HepG2 (cell line): Measurements from ENCODE around the gene IQSEC1. TPM values are rescaled to one million over a fixed set of nuclear protein-coding genes. Genes with fewer than 3 reads are reported as not detected.

Experiments used
- ATF4 ChIP-seq, 2 experiments: fragments of 450-650 bp in 1 of 2; sonication (generic) in 1 of 2; formaldehyde crosslinking; IDR thresholded peaks; 2 replicates each; pipeline versions ENCODE4 v1.5.0 to v1.8.0; 2020 to 2022; ENCODE audit warnings: mild to moderate bottlenecking in 1 of 2, missing genetic modification reagents in 1 of 2
- E2F5 ChIP-seq: sonication (generic); formaldehyde crosslinking; conservative IDR thresholded peaks from 2 replicates; pipeline ENCODE4 v1.4.0; 2020; ENCODE audit warnings: missing genetic modification reagents
- FOXA1 ChIP-seq, 2 experiments: fragments of 450-650 bp in 1 of 2; sonication (generic) in 1 of 2; formaldehyde crosslinking in 1 of 2; IDR thresholded peaks; 2 replicates each; pipeline versions ENCODE4 v1.4.0 to v1.6.1; 2016 to 2020; ENCODE audit warnings: missing genetic modification reagents in 1 of 2
- FOXC1 ChIP-seq: sonication (generic); formaldehyde crosslinking; IDR thresholded peaks from 2 replicates; pipeline ENCODE4 v1.8.0; 2022; ENCODE audit warnings: mild to moderate bottlenecking, missing genetic modification reagents, borderline replicate concordance
- FOXO4 ChIP-seq: sonication (generic); formaldehyde crosslinking; conservative IDR thresholded peaks from 2 replicates; pipeline ENCODE4 v1.8.1; 2023; ENCODE audit warnings: missing genetic modification reagents
- HNF1B ChIP-seq: sonication (generic); formaldehyde crosslinking; IDR thresholded peaks from 2 replicates; pipeline ENCODE4 v1.5.1; 2020; ENCODE audit warnings: mild to moderate bottlenecking, moderate library complexity, missing genetic modification reagents
- MXD1 ChIP-seq: sonication (generic); formaldehyde crosslinking; IDR thresholded peaks from 2 replicates; pipeline ENCODE4 v1.4.0; 2020; ENCODE audit warnings: mild to moderate bottlenecking, missing genetic modification reagents
- MZF1 ChIP-seq: sonication (generic); formaldehyde crosslinking; IDR thresholded peaks from 2 replicates; pipeline ENCODE4 v1.8.1; 2023; ENCODE audit warnings: mild to moderate bottlenecking, missing genetic modification reagents, borderline replicate concordance
- PBX3 ChIP-seq: sonication (generic); formaldehyde crosslinking; IDR thresholded peaks from 2 replicates; pipeline ENCODE4 v1.8.1; 2023; ENCODE audit warnings: missing genetic modification reagents, inconsistent platforms, borderline replicate concordance
- RBM22 ChIP-seq: fragments of 200-400 bp; formaldehyde crosslinking; optimal IDR thresholded peaks from 2 replicates; pipeline ENCODE3; 2017; ENCODE audit warnings: mild to moderate bottlenecking, low read length, moderate library complexity
- REL ChIP-seq: sonication (generic); formaldehyde crosslinking; conservative IDR thresholded peaks from 2 replicates; pipeline ENCODE4 v1.8.0; 2022; ENCODE audit warnings: mild to moderate bottlenecking, missing genetic modification reagents, moderate library complexity
- ZFP82 ChIP-seq: sonication (generic); formaldehyde crosslinking; IDR thresholded peaks from 2 replicates; pipeline ENCODE4 v1.5.1; 2020; ENCODE audit warnings: mild to moderate bottlenecking, missing genetic modification reagents, borderline replicate concordance
- ZMYM2 ChIP-seq: sonication (generic); formaldehyde crosslinking; IDR thresholded peaks from 2 replicates; pipeline ENCODE4 v1.8.0; 2022; ENCODE audit warnings: mild to moderate bottlenecking, missing genetic modification reagents
- ZNF224 ChIP-seq: sonication (generic); formaldehyde crosslinking; IDR thresholded peaks from 2 replicates; pipeline ENCODE4 v1.5.0; 2020; ENCODE audit warnings: mild to moderate bottlenecking, missing genetic modification reagents
- ZNF292 ChIP-seq: sonication (generic); formaldehyde crosslinking; IDR thresholded peaks from 2 replicates; pipeline ENCODE4 v1.8.1; 2022; ENCODE audit warnings: mild to moderate bottlenecking, low read depth, missing genetic modification reagents, borderline replicate concordance
- ZNF350 ChIP-seq: sonication (generic); formaldehyde crosslinking; IDR thresholded peaks from 2 replicates; pipeline ENCODE4 v1.4.0; 2020; ENCODE audit warnings: mild to moderate bottlenecking, low read depth, missing genetic modification reagents, borderline replicate concordance
- ZNF484 ChIP-seq: sonication (generic); formaldehyde crosslinking; IDR thresholded peaks from 2 replicates; pipeline ENCODE4 v1.5.1; 2020; ENCODE audit warnings: mild to moderate bottlenecking, low read depth, missing genetic modification reagents, borderline replicate concordance
- ZNF567 ChIP-seq: sonication (generic); formaldehyde crosslinking; IDR thresholded peaks from 2 replicates; pipeline ENCODE4 v1.8.1; 2023; ENCODE audit warnings: mild to moderate bottlenecking, missing genetic modification reagents, borderline replicate concordance
- ZNF605 ChIP-seq: sonication (generic); formaldehyde crosslinking; IDR thresholded peaks from 2 replicates; pipeline ENCODE4 v1.8.0; 2022; ENCODE audit warnings: mild to moderate bottlenecking, missing genetic modification reagents
- ZNF672 ChIP-seq: sonication (generic); formaldehyde crosslinking; IDR thresholded peaks from 2 replicates; pipeline ENCODE4 v1.8.1; 2022; ENCODE audit warnings: missing genetic modification reagents
- ZNF780A ChIP-seq: sonication (generic); formaldehyde crosslinking; IDR thresholded peaks from 2 replicates; pipeline ENCODE4 v1.8.0; 2022; ENCODE audit warnings: mild to moderate bottlenecking, missing genetic modification reagents, moderate library complexity
- ZNF788 ChIP-seq: sonication (generic); formaldehyde crosslinking; IDR thresholded peaks from 2 replicates; pipeline ENCODE4 v1.5.0; 2020; ENCODE audit warnings: mild to moderate bottlenecking, missing genetic modification reagents, borderline replicate concordance
- polyA plus RNA-seq, 8 experiments: library from polyadenylated mRNA; depleted of rRNA in 3 of 8; stranded (reverse) in 7 of 8; unstranded in 1 of 8; fragments of >200 nt; fragmentation: Illumina TruSeq in 4 of 8; extraction: Trizol in 4 of 8; gene quantifications; 2 replicates each; pipeline versions ENCODE4 v1.2.1 to v1.2.3, GENCODE V29; 2011 to 2016; ENCODE audit warnings: low read depth in 4 of 8, missing spikeins in 1 of 8, mixed read lengths in 1 of 8; ENCODE audit not compliant: insufficient read depth in 1 of 8
- total RNA-seq, 5 experiments: library from RNA; depleted of rRNA; stranded (reverse); fragments of >200 nt; fragmentation: Illumina TruSeq; extraction: Trizol; gene quantifications; 2 replicates each; pipeline ENCODE4 v1.2.3, GENCODE V29; 2016; ENCODE audit warnings: low read depth in 1 of 5

The IQSEC1 gene
- total and polyA plus RNA-seq, 2 of the 13 experiments (the other 11 are each of a cell fraction or from before 2014, with no cell fraction given) = 17.4 to 20.2 TPM

- TF ChIP-seq FOXO4 (CRISPR knock-in tag) (no peak), ZFP82 (CRISPR knock-in tag) (no peak), ZNF788 (CRISPR knock-in tag) (no peak), ZNF484 (no peak), REL (CRISPR knock-in tag) (no peak), ZNF672 (CRISPR knock-in tag) (no peak), ZNF350 (peak; percentile 44; the same call in 1 of the 2 replicates), ZNF780A (CRISPR knock-in tag) (no peak), MZF1 (CRISPR knock-in tag) (no peak), ATF4 (CRISPR knock-in tag; IDR thresholded peaks at IDR 0.05) (no peak), RBM22 (no peak), FOXC1 (CRISPR knock-in tag) (no peak), PBX3 (CRISPR knock-in tag) (no peak), FOXA1 (IDR thresholded peaks at IDR 0.05) (no peak), FOXA1 (CRISPR knock-in tag; IDR thresholded peaks at IDR 0.05) (peak; percentile 13; the same call in 1 of the 2 replicates), E2F5 (CRISPR knock-in tag) (no peak), ZNF605 (CRISPR knock-in tag) (peak; percentile 65), MXD1 (no peak), HNF1B (CRISPR knock-in tag) (peak; percentile 71; the same call in 1 of the 2 replicates), ZNF567 (CRISPR knock-in tag) (no peak; the same call in 1 of the 2 replicates), ZNF292 (CRISPR knock-in tag) (peak; percentile 53; the same call in 1 of the 2 replicates), ZMYM2 (CRISPR knock-in tag) (peak; percentile 70), ZNF224 (CRISPR knock-in tag) (no peak; the same call in 1 of the 2 replicates)
Measured at GRCh38 chr3:13111873-13112520, 38.8 kb upstream of the IQSEC1 start (continued).
